GM19324 (cell line): ENCODE results near the gene TNXB.
"Not testable (repeated sequence)": the region's sequence is repeated elsewhere in the genome, so short reads cannot be mapped to it uniquely, and the experiment has no call there.

Experiments
- ATAC-seq: cut with Tn5 transposase; IDR thresholded peaks from one replicate; pipeline ENCODE4 v1.9.1; 2021; ENCODE audit warnings: mild to moderate bottlenecking, moderate library complexity; ENCODE audit not compliant: unreplicated experiment, low FRiP score

TNXB gene

DNA sequence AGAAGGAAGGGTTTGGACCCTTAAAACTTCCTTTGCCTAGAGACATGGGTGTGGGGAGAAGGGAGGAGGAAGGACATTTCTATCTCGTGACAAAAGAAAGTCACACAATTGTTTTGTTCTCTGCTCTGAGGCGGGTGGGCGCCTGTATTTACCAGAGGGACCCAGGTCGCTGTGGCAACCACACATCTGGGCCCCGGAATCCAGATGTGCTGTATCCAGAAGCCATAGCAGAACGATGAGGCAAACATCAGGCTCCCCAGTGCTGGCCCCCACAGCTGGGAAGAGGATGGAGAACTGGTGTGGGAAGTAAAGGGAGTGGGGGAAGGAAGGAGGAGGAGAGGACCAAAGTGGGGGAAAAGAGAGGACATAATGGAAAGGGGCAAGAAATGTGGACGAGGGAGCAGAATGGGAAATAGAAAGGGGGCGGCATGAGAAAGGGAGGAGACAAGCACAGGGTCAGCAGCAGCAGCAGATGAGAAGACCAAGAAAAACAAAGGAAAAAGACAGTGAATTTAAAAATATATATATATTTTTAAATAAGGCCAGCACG is 3.4 kb upstream of the TNXB start:
- ATAC-seq, result no peak

DNA sequence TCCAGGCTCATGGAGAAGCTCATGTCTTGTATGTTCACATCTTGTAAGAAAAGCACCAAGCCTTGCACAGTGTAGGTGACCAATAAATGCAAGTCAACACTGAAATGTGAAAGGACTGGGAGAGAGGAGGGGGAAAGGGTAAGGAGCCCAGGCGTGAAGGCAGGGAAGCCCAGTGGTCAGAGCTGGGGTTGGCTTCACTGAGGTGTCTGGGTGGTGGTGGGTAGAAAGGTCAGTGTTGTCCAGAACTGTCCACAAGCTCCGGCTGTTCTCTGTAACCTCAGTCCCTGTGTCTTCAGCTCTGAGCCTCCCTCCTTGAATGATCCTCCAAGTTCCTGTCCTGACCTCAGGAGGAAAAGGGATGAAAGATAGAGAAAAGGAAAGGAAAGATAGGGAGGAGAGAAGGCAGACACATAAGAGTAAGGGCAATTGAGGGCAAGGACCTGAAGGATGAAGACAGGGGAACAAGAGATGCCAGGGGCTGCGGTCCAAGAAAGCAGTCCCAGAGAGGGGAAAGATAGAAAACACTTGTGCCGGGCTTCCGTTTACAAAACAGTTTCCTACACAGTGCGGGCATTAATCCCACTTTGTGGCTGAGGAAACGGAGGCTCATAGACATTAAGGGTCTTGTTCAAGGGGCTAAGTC is 2.4 kb upstream of the TNXB start:
- no peak for ATAC-seq

DNA sequence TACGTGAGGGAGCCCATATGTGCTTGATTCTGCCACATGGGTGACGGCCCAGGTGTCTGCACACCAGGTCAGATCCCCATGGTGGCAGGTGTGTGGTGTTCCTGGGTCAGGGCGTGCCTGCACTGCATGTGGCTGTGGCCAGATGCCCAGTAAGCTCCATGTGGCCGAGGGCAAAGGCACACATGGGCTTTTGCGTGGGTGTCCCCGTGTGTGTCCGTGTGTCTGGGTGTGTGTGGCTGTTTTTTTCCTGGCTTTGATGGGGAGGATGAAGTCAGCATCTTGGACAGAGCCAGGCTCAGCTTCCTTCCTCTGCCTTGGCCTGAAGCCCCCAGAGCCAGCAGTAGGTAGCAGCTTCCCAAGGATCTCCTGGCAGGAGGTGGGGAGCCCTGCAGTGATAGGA is 1.5 kb upstream of the TNXB start:
- no peak for ATAC-seq

DNA sequence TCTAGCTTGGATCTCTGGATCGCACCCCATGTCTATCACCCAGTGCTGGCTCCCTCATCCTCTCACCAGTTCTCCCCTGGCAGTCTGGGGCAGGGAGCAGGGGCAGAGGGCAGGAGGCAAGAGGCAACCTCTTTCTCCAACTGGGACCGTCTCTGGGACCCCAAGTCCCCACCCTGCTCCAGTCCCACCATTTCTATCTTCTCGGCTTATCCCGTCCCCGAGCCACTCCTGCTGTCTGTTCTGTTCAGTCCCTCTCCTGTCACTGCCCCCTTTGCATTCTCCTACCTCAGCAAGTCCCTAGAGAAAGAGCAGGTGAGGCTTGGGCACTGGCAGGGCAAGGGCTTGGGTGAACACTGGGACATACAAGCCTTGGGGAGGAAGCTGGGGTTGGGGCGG is 625 bp upstream of the TNXB start:
- ATAC-seq, result no peak

DNA sequence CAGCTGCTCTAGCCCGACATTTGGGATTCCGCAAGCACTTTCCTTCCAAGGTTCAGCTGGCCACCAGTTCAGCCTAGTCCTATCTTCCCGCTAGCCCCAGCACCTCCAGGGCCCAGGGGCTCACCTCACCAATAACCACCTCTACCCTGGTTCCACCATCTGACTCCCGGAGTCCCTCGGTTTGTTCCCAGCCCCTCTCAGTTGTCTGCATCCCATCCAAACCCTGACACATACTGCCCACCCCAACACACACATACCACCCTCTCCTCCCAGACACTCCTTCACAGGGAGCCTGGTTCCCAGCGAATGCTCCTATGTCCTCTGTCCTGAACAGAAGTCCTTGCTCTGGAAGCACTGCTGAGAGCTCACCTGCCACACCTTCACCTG is 418 bp downstream of the TNXB start:
- no peak for ATAC-seq

DNA sequence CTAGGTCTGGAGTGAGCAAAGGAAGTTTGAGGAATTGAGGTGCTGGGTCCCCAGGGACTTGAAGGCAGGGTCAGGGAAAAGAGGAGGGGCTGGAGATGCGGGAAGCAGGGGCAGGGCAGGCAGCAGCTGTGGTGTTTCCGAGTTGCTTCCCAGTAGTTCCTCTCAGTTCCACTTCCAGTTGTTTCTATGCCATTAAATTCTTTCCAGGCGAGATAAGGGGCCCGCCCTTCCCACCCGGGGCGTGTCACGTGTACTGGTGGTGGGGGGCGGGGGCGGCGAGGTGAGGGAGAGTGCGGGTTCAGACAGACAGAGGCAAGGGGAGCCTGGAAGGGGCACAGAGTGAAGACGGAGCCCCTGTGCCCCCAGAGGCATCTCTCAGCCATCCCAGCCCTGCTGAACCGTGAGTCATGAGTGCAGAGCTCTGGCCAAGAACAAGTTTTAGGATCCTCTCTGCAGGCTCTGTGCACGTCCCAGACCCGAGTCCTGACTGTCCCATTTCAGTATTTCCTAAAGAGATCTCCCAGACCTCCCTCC is 977 bp downstream of the TNXB start:
- ATAC-seq, result no peak

DNA sequence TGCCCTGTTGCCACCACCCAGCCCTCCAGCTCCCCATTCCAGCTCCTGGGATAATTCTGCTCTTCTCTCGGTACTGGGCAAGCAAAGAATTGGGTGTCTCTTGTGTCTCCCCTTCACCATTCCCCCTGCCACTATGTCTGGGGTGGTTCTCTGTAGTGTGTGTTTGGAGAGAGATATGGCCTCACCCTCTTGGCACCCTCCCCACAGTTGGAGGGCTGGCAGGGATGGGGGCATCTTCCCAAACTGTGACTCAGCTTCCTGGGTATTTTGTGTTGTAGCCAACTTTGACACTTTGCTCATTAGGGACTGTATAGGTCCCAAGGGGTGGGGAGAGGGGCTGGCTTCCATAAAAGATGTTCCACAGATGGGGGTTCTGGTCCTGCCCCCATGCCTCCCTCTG is 1.7 kb downstream of the TNXB start:
- no peak for ATAC-seq

DNA sequence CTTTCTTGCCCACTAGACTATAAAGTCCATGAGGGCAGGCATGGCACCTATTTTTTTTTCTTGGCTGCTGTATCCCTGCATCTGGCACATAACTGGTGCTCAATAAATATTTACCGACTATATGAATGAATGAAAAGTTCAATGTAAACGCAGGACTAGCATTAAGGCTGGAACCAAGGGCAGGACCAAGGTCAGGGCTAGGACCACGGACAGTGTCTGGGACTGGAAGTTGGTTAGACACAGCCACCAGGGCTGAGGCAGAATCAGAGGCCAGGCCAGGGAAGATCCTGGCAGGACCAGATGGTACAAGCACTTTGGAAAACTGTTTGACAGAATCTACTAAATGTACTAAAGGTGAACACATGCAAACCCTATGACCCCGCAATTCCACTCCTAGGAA is 3.7 kb downstream of the TNXB start:
- ATAC-seq, result no peak

DNA sequence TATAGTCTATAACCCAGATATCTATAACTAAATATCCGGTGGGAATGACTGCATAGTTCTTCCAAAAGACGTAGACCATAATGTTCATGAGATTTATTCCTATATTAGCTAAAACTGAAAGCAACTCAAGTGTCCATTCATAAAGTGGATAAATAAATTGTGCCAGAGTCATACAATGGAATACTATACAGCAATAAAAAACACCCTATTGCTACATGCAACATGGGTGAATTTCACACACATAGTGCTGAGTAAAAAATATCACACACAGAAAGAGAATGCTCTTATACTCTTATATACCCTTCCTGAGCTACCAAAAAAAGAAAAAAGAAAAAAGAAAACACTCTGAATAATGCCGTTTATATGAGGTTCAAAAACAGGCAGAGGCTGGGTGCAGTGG is 6.9 kb downstream of the TNXB start:
- ATAC-seq, result no peak

DNA sequence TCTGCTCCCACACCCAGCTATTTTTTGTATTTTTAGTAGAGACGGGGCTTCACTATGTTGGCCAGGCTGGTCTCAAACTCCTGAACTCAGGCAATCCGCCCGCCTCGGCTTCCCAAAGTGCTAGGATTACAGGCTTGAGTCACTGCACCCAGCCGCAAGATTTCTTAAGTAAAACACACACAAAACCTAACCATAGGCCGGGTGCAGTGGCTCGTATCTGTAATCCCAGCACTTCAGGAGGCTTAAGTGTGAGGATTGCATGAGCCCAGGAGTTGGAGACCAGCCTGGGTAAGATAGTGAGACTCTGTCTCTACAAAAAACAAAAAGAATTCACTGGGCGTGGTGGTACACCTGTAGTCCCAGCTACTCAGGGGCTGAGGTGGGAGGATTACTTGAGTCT is 8.9 kb downstream of the TNXB start:
- not testable (repeated sequence) for ATAC-seq

DNA sequence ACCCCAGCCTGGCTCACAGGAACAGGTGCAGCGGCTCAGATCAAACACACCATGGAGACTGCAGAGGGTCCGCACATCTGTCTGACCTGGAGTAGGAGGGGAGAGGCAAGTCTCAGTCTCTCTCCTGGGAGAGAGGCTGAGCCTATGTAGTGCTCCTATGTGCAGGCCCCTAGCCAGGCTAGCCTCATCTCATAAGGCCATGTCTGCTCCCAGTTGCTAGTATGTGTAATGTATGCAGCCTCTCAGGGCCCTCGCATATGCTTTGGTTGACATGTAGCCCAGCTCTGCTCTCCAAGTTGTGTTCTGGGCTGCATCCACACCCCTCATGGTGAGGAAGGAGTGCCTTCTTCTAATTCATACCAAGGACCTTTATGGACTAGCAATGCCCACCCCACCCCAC is 11.8 kb downstream of the TNXB start:
- ATAC-seq, result no peak

DNA sequence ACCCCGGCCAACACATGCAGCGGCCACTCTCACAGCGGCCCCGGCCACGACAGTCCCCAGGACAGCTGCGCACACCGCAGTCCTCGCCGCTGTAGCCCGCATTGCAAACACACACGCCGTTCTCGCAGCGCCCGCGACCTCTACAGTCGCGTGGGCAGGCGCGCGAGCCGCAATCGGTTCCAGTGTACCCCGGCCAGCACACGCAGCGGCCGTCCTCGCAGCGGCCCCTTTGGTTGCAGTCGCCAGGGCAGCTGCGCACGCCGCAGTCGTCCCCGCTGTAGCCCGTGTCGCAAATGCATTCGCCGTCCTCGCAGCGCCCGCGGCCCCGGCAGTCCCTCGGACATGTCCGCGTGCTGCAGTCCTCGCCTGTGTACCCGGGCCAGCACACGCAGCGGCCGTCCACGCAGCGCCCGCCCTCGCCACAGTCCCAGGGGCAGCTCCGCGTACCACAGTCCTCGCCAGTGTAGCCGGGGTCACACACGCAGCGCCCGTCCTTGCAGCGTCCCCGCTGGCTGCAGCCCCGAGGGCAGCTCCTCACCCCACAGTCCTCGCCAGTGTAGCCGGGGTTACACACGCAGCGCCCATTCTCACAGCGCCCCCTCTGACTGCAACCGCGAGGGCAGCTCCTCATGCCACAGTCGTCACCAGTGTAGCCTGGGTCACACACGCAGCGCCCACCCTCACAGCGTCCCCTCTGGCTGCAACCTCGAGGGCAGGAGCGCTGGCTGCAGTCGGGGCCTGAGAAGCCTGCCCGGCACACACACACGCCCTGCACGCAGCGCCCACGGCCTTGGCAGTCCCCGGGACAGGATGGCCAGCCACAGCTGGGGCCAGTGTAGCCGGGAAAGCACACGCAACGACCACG is 12.5 kb downstream of the TNXB start:
- no peak for ATAC-seq

DNA sequence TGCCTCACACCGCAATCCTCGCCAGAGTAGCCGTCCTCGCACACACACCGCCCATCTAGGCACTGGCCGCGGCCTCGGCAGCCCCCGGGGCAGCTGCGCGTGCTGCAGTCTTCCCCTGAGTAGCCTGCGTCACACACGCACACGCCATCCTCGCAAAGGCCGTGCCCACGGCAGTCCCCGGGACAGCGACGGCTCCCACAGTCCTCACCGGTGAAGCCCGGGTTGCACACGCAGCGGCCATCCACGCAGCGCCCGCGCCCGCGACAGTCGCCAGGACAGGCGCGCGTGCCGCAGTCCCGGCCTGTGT is 13.1 kb downstream of the TNXB start:
- no peak for ATAC-seq

DNA sequence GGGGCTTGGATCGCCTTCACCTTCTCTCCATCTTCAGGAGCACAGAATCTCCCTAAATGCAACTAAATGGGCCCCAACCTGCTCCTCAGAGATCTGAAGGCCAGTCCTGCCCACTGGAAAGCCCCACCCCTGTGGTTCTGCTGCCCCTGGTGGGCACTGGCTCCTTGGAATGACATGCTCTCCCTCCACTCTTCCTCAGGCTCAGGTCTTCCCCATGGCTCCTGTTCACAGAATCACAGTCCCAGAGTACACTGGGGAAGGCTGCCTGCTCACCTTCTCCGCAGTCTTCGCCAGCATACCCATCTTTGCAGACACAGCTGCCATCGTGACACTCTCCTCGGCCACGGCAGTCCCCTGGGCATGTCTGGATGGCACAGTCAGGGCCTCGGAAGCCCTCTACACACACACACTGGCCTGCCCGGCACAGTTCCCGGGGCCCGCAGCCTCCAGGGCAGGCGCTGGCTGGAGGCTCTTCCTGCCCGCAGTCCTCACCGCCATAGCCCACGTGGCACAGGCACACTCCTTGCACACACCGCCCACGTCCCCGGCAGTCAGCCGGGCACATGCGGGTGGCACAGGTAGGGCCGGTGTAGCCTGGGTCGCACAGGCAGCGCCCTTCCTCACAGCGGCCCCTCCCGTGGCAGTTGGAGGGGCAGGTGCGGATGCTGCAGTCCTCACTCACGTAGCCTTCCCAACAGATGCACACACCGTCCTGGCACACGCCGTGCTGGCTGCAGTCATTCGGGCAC is 13.6 kb downstream of the TNXB start:
- ATAC-seq, result no peak

DNA sequence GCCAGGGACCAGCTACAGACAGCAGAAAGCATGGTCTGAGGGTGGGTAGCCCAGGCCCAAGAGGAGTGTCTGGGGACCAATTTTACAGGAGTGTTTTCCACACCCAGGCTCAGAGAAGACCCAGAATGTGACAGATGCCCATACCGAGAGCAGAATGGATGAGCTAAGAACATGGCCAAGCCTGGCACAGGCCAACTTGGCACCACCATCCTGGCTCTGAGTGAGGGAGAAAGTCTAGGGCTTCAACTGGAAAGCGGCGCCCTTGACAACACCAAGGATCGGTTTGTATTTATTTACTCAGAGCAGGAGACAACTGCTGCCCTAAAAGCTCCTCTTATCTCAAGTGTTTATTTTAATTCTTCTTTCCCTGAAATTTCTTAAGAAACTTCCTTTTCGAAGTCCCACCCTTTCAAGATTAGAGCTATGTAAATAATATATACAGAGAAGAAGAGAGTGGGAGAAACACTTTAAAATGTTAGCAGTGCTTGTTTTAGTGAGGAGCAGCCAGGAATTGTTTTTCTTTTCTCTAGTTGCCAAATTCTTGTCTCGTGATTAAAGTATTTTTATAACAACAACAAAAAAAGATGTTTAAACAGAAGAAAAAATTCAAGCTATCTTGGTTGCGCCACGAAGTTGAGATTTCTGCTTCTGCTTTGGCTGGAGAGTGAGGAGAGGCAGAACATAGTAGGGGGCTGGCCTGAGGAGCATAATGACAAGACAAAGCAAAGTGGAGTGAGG is 16.2 kb downstream of the TNXB start:
- no peak for ATAC-seq

DNA sequence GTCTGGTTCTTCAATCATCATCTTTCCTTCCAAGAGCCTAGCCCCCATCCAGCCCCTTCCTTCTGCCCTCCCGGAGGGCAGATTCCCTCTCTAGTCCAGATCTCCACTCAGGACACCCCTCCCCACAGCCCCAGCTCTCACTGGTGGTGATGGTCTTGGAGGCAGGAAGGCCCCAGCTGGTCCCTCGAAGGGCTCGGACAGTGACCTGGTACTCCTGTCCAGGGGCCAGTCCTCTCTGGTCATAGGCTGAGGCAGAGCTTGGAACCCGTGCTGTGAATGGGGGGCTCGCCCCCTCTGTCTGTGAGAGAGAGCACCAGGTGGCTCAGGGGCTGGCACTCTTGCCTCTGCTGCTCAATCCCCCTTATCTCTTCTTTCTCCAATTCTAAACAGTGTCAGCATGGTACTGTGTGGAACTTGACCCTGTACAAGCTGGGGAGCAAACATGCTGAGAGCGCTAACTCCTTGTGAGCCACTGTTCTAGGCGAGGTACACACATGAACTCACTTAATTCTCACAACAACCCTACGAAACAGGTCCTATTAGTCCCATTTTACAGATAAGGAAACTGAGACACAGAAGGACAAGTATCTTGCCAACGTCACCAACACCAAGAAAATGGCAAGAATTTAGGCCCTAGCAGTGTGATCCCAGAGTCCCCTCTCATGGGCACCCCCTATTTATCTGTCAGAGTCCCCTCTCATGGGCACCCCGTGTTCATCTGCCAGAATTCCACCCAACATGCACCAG is 19.9 kb downstream of the TNXB start:
- no peak for ATAC-seq

DNA sequence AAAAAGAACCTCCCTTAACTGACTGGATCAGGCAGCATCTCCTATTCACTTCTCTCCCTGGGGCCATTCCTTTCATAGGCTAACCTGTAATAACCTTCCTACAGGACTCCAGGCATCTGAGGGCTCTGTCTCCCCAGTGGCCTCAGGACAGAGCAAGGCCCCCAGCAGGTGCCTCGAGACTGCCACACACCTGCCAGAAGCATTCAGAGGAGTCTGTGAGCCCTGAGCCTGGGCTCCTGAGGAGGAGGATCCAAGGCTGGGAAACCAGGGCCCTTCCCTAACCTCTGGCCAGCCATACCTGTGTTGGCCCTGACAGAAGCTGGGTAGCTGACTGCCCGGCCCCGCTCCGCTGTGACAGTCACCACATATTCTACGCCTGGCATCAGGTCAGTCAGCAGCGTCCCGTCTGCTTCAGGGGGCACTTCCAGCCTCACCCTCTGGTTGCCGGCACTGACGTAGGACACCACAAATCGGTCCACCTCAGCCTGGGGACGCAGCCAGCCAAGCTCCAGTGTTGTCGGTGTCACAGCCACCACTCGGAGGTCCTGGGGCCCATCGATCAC is 20.6 kb downstream of the TNXB start:
- ATAC-seq, result no peak

DNA sequence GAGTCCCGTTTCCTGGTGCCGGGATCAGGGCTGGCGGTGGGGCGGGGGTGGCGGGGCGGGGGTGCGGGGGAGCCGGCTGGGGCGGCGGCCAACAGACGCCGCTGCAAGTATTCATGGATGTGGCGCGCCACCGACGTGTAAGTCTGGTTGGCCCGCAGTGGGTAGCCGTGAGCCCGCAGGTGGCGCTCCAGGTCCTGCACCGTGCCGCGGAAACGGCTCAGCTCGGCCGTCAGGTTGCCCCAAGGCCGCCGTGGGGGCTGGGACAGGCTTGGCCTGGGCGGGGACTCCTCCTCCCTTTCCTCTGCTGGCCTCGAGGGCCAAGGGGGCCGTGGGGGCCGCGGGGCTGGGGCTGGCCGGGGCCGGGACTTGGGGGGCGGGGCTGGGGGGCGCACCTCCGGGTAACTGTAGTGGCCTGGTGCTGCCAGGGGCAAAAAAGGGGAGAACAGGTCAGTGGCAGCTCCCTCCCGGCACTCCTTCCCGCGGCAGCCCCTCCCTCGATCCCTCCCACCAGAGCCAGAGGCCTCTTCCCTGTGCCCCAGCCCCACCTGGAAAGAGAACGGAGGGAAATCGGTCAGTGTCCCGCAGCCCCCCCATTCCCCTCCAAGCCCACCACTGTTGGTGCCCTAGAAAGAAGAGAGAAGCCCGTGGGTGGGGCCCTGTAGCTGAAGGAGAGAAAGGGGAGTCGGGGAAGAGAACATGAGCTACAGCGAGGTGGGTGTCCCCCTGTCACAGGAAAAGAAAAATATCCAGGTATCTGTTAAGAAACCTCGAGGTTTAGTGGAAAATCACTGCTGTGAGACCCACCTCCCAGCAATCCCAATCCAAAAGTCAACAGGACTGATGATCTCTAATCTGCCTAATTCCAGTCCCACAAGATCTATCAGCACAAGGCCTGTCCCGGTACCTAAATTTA is 21.3 kb downstream of the TNXB start:
- ATAC-seq, result no peak
